Prostate gland (tissue), 2 donors: ENCODE data around the gene DOCK2. TPM values are rescaled to one million over a fixed set of nuclear protein-coding genes. Genes with fewer than 3 reads are reported as not detected.

Experiments used
- DNase-seq: peaks from one replicate; pipeline ENCODE4 v3.0.0-alpha.2; 2019; ENCODE audit warnings: low spot score
- H3K27ac ChIP-seq, 2 donors: fragments of 200-600 bp; sonication (generic); 2 replicates each; pipeline ENCODE4 v1.5.1; 2017 to 2019
- H3K27me3 ChIP-seq: fragments of 200-600 bp; sonication (generic); replicated peaks from 2 replicates; pipeline ENCODE4 v1.5.1; 2019; ENCODE audit not compliant: insufficient read depth
- H3K36me3 ChIP-seq, 2 donors: fragments of 200-600 bp; sonication (generic); 1 replicate in 1 of 2; 2 replicates in 1 of 2; pipeline versions ENCODE4 v1.5.1 to v1.8.1; 2017 to 2019
- H3K4me1 ChIP-seq: fragments of 200-600 bp; sonication (generic); replicated peaks from 2 replicates; pipeline ENCODE4 v1.5.1; 2019
- H3K4me3 ChIP-seq, 2 donors: fragments of 200-600 bp; sonication (generic); 2 replicates each; pipeline ENCODE4 v1.5.1; 2017 to 2019
- H3K9me3 ChIP-seq: fragments of 200-600 bp; sonication (generic); 2 replicates; pipeline ENCODE4 v1.5.1; 2017
- POLR2A ChIP-seq: fragments of 450-650 bp; IDR thresholded peaks from one replicate; pipeline ENCODE4 v1.6.1; 2016; ENCODE audit warnings: antibody characterized with exemption, mild to moderate bottlenecking
- POLR2AphosphoS5 ChIP-seq: sonication (generic); formaldehyde crosslinking; IDR thresholded peaks from one replicate; pipeline ENCODE4 v1.6.1; 2017; ENCODE audit warnings: antibody characterized with exemption
- WGBS: methylation state at CpG from one replicate; pipeline ENCODE4 v1.1.5; 2018; 5-methylcytosine and 5-hydroxymethylcytosine counted together
- intact Hi-C: fragments of 100-400 bp; cut with DNase I; formaldehyde crosslinking; loops from one replicate; pipeline ENCODE4 v1.14.2; 2022
- total RNA-seq, 2 donors: library from RNA; depleted of rRNA; stranded (reverse); fragments of >200 nt; gene quantifications; one replicate each; pipeline ENCODE4 v1.1.0, GENCODE V29; 2016
- TF ChIP-seq, protein P1 (sequence below), 4 experiments: fragments of 200-600 bp in 2 of 4; fragments of 450-650 bp in 2 of 4; sonication (generic) in 2 of 4; IDR thresholded peaks; 1 replicate in 3 of 4; 2 replicates in 1 of 4; pipeline ENCODE4 v1.5.1; 2016 to 2019; ENCODE audit warnings: antibody characterized with exemption in 4 of 4, mild to moderate bottlenecking in 2 of 4, moderate library complexity in 2 of 4

Gene DOCK2
- total RNA-seq, 2 donors from 2014 or later = 2.5 to 6.2 TPM

GRCh38 chr5:169938439-169938838, 301.4 kb downstream of the DOCK2 start:
- Histone ChIP-seq H3K27ac (no peak overlapping the region), H3K4me3 (no peak overlapping the region), H3K9me3 (no peaks in the 10 kb centered on the region), H3K36me3 (no peaks in the 10 kb centered on the region), H3K27me3 (no peaks in the 10 kb centered on the region), H3K4me1 (peaks cover 9% of the 10 kb centered on the region)
- TF ChIP-seq, protein P1, sequence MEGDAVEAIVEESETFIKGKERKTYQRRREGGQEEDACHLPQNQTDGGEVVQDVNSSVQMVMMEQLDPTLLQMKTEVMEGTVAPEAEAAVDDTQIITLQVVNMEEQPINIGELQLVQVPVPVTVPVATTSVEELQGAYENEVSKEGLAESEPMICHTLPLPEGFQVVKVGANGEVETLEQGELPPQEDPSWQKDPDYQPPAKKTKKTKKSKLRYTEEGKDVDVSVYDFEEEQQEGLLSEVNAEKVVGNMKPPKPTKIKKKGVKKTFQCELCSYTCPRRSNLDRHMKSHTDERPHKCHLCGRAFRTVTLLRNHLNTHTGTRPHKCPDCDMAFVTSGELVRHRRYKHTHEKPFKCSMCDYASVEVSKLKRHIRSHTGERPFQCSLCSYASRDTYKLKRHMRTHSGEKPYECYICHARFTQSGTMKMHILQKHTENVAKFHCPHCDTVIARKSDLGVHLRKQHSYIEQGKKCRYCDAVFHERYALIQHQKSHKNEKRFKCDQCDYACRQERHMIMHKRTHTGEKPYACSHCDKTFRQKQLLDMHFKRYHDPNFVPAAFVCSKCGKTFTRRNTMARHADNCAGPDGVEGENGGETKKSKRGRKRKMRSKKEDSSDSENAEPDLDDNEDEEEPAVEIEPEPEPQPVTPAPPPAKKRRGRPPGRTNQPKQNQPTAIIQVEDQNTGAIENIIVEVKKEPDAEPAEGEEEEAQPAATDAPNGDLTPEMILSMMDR (IDR thresholded peaks at IDR 0.05) = no peak
- TF ChIP-seq POLR2A (no peak), POLR2AphosphoS5 (no peak)
- WGBS = 91% methylated on average over 2 of the region's 2 CpGs
- no peak for DNase-seq
- intact Hi-C loops = no loop called here

GRCh38 chr5:169939731-169940130, 302.7 kb downstream of the DOCK2 start:
- no peaks in the 10 kb centered on the region for H3K9me3 ChIP-seq
- no peak overlapping the region for H3K4me3 ChIP-seq
- WGBS = 97% methylated on average over 2 of the region's 2 CpGs
- intact Hi-C loops = no loop called here
- no peaks in the 10 kb centered on the region for H3K27me3 ChIP-seq
- no peak for DNase-seq
- H3K36me3 ChIP-seq = no peaks in the 10 kb centered on the region
- H3K4me1 ChIP-seq = peaks cover 3% of the 10 kb centered on the region
- TF ChIP-seq POLR2A = no peak
- TF ChIP-seq, protein P1 (IDR thresholded peaks at IDR 0.05) = no peak
- no peak for TF ChIP-seq POLR2AphosphoS5
- H3K27ac ChIP-seq = no peak overlapping the region

DNA sequence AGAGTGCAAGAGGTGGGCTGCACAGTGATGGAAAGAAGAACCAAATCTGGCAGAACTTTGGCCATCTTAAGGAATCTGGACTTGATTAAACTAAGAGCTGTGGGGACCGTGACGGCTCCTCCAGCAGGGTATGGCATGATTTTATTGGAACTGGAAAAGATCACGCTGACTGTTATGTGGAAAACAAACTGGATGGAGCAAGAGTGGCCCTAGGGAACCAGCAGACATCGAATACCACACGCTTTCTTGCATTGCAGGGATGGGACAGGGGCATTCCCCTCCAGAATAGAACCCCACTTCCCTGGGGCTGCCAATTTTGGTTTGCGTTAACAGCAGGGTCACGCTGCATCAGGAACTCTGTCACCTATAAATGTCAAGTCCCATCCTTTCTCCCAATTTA, 304.5 kb downstream of the DOCK2 start:
- Histone ChIP-seq H3K4me1 (no peaks in the 10 kb centered on the region), H3K27ac (no peak overlapping the region), H3K9me3 (no peaks in the 10 kb centered on the region), H3K27me3 (no peaks in the 10 kb centered on the region), H3K4me3 (no peak overlapping the region), H3K36me3 (no peaks in the 10 kb centered on the region)
- intact Hi-C loops = no loop called here
- TF ChIP-seq POLR2AphosphoS5 (no peak), POLR2A (no peak)
- TF ChIP-seq, protein P1 (IDR thresholded peaks at IDR 0.05) = no peak
- DNase-seq = no peak
- WGBS = 86% methylated on average over 7 of the region's 7 CpGs

GRCh38 chr5:169942181-169942580, 305.1 kb downstream of the DOCK2 start:
- H3K9me3 ChIP-seq = no peaks in the 10 kb centered on the region
- no peak overlapping the region for H3K4me3 ChIP-seq
- no peaks in the 10 kb centered on the region for H3K27me3 ChIP-seq
- WGBS = 97% methylated on average over 1 of the region's 1 CpG
- H3K4me1 ChIP-seq = no peaks in the 10 kb centered on the region
- DNase-seq = no peak
- intact Hi-C loops = no loop called here
- no peaks in the 10 kb centered on the region for H3K36me3 ChIP-seq
- no peak for TF ChIP-seq POLR2A
- no peak for TF ChIP-seq POLR2AphosphoS5
- TF ChIP-seq, protein P1 (IDR thresholded peaks at IDR 0.05) = no peak
- H3K27ac ChIP-seq = no peak overlapping the region

DNA sequence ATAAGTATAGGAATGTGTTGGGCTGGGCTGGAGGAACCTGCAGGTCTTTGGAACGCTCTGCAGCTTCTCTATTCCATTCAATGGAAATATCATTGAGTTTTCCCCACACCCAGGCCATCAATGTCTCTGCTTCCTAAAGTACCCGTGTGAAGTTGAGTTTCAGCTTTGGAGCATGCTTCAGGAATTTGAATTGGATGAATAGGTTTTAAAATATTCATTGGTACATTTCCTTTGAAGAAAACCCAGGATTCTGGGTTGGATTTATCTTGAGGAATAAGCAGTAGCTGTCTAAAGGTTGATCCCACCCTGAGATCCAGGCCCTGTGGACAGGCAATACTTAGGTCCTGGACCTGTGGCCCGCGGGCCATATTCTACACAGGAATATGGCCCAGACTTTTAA, 306.0 kb downstream of the DOCK2 start:
- H3K27me3 ChIP-seq = no peaks in the 10 kb centered on the region
- no peaks in the 10 kb centered on the region for H3K9me3 ChIP-seq
- DNase-seq = no peak
- 92% methylated on average over 4 of the region's 4 CpGs for WGBS
- no peak overlapping the region for H3K27ac ChIP-seq
- no peaks in the 10 kb centered on the region for H3K4me1 ChIP-seq
- intact Hi-C loops = no loop called here
- H3K36me3 ChIP-seq = no peaks in the 10 kb centered on the region
- H3K4me3 ChIP-seq = no peak overlapping the region
- TF ChIP-seq POLR2AphosphoS5 (no peak), POLR2A (no peak)
- TF ChIP-seq, protein P1 (IDR thresholded peaks at IDR 0.05) = no peak
